HFF-Myc (cell line): ENCODE measurements around the gene MED13.

Experiments used
- DNase-seq: peaks from one replicate; pipeline ENCODE4 v3.0.0-alpha.2; 2011; ENCODE audit warnings: low read depth; ENCODE audit errors: extremely low read depth
- H3K4me3 ChIP-seq: replicated peaks from 2 replicates; pipeline ENCODE4 v1.5.1; 2011; ENCODE audit warnings: low read depth, mild to moderate bottlenecking, control low read depth, low read length
- CTCF ChIP-seq: IDR thresholded peaks from 2 replicates; pipeline ENCODE4 v1.5.1; 2012; ENCODE audit warnings: mild to moderate bottlenecking, low read depth, low read length, control low read depth; ENCODE audit errors: missing control alignments

Gene MED13

GRCh38 chr17:62045517-62045916, 19.6 kb downstream of the MED13 start:
- no peak for TF ChIP-seq CTCF
- no peak for DNase-seq

GRCh38 chr17:62045109-62045508, 20.0 kb downstream of the MED13 start:
- no peak for DNase-seq
- no peak for TF ChIP-seq CTCF
- no peak overlapping the region for H3K4me3 ChIP-seq

More at GRCh38 chr17:62045517-62045916, 19.6 kb downstream of the MED13 start:
- no peak overlapping the region for H3K4me3 ChIP-seq

DNA sequence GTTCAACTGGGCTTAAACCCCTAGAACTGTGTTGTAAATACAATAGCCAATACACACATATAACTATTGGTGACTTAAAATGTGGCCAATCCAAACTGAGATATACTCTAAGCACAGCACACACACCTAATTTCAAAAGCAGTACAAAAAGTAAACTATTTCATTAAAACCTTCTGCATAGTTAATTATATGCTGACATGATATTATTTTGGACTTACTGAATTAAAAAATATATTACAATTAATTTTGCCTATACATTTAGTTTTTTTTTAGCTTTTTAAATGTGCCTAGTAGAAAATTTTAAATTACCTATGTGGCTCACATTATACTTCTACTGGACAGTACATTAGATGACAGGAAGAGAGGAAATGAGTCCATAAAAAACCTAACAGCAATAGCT, 21.5 kb downstream of the MED13 start:
- DNase-seq: no peak
- no peak for TF ChIP-seq CTCF
- H3K4me3 ChIP-seq: no peak overlapping the region

DNA sequence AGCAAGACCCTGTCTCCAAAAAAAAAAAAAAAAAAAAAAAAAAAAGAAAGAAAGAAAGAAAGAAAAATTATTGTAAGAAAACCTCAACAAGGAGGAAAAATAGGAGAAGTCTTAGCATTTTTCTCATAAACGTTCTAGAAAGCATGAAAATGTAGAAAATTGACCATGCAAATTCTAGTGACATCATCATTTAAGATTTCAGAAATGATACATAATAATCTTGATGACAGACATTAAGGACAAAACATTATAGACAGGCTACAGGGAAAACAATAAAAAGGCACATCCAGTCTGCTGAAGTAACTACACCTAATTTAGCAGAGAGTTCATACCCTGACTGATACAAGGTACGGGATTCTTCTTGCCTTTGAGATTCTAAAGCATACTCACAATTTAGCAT, 21.9 kb downstream of the MED13 start:
- DNase-seq: no peak
- no peak for TF ChIP-seq CTCF
- no peak overlapping the region for H3K4me3 ChIP-seq

GRCh38 chr17:62038248-62038647, 26.8 kb downstream of the MED13 start:
- H3K4me3 ChIP-seq: no peak overlapping the region
- no peak for TF ChIP-seq CTCF
- DNase-seq: no peak

GRCh38 chr17:62033317-62033716, 31.8 kb downstream of the MED13 start:
- H3K4me3 ChIP-seq: no peak overlapping the region
- DNase-seq: no peak
- no peak for TF ChIP-seq CTCF

DNA sequence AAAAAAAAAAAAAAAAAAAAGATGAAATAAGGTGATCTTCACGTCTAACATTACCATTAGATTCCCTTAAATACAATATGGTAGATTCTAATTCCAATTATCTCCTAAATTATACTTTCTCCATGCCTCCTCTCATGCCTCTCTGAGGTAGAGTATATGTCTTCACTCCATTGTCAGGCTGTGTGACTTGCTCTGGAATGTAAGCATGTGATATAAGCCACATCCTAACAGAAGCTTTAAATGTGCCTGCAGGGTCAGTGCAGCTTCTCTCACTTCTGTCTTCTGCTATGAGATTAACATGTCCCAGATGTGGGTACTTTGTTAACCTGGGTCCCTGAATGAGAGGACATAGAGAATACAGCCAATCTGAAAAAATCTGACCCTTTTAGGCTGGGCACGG, 32.6 kb downstream of the MED13 start:
- DNase-seq: no peak
- no peak overlapping the region for H3K4me3 ChIP-seq
- no peak for TF ChIP-seq CTCF
